Epithelial cell of prostate (primary cell): ENCODE measurements around the gene ADAR.
A peak's percentile ranks its signal among the peaks of the same experiment; 100 is the strongest.
"Not testable (repeated sequence)": the region's sequence is repeated elsewhere in the genome, so short reads cannot be mapped to it uniquely, and the experiment has no call there.

Source experiments
- DNase-seq: peaks from one replicate; pipeline ENCODE4 v3.0.0-alpha.2; 2011; ENCODE audit warnings: low read depth, low spot score
- H3K27ac ChIP-seq: fragments of 450-650 bp; 2 replicates; pipeline ENCODE4 v1.5.1; 2017; ENCODE audit warnings: mild to moderate bottlenecking

Gene ADAR, protein sequence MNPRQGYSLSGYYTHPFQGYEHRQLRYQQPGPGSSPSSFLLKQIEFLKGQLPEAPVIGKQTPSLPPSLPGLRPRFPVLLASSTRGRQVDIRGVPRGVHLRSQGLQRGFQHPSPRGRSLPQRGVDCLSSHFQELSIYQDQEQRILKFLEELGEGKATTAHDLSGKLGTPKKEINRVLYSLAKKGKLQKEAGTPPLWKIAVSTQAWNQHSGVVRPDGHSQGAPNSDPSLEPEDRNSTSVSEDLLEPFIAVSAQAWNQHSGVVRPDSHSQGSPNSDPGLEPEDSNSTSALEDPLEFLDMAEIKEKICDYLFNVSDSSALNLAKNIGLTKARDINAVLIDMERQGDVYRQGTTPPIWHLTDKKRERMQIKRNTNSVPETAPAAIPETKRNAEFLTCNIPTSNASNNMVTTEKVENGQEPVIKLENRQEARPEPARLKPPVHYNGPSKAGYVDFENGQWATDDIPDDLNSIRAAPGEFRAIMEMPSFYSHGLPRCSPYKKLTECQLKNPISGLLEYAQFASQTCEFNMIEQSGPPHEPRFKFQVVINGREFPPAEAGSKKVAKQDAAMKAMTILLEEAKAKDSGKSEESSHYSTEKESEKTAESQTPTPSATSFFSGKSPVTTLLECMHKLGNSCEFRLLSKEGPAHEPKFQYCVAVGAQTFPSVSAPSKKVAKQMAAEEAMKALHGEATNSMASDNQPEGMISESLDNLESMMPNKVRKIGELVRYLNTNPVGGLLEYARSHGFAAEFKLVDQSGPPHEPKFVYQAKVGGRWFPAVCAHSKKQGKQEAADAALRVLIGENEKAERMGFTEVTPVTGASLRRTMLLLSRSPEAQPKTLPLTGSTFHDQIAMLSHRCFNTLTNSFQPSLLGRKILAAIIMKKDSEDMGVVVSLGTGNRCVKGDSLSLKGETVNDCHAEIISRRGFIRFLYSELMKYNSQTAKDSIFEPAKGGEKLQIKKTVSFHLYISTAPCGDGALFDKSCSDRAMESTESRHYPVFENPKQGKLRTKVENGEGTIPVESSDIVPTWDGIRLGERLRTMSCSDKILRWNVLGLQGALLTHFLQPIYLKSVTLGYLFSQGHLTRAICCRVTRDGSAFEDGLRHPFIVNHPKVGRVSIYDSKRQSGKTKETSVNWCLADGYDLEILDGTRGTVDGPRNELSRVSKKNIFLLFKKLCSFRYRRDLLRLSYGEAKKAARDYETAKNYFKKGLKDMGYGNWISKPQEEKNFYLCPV

DNA sequence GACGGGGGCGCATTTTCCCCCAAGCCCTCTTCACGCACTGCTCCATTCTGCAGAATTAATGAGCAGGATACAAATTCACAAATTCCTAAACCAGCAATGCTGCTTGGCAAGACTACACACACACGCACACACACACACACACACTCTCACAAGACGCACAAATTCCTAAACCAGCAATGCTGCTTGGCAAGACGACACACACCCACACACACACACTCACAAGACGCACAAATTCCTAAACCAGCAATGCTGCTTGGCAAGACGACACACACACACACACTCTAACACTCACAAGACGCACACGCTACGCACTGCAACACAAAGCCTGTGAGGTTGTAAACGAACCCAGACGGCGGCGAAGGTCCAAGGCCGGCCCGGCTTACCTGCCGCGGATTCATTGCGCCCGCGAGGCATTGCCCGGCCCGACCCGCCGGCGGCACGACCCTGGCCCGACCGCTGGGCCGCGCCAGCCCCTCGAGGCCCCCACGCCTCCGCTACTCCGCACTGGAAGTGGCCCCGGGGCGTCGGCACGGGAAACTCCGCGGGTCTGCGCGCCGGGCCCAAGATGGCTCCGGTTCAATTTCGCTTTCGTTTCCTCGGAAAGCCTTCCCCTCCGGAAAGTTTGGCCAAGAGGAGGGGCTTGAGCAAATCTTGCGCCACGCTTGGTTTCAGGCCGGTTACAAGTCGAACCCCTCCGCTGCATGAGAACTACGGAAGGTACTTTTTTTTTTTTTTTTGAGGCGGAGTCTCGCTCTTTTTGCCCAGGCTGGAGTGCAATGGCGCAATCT, at the start of gene ADAR:
TSS of gene ADAR (minus strand) at position 578 of the 788 bp plus-strand sequence. CDS start at position 398, 180 bp downstream.
- peak within 1 kb of the TSS; percentile 86 for H3K27ac ChIP-seq
- DNase-seq: peak; percentile 94

DNA sequence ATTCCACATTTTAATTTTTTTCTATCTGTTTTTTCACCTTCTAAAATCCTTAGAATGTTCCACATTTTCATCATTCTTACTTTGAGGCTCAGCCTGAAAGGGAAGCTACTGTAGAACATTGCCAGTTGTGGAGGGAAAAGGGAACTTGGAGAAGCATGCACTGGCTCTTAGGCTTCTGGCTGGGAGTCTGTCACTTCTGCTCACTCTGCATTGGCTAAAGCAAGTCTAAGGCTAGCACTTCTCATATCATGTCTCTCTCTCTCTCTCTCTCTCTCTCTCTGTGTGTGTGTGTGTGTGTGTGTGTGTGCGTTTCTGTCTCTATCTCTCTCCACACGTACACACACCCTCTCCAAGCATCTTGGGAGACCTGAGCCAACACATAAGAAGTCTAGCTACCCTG, 49.6 kb upstream of the ADAR start:
- no peak overlapping the region for H3K27ac ChIP-seq
- no peak for DNase-seq

DNA sequence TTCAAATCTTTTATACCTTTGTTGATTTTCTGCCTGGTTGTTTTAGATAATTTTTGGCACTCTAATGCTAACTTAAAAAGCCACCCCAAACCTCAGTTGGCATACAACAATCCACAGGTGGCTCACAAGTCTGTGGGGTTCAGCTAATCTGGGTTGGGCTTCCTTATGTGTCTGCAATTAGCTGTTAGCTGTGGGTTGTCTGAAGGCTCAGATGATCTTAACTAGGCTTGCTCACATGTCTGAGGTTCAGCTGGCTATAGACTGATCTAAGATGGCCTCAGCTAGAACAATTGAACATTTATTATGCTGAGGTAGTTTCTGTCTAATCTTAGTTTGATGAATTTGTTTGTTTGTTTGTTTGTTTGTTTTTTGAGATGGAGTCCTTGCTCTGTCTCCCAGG, 44.9 kb upstream of the ADAR start:
- DNase-seq: no peak
- H3K27ac ChIP-seq: no peak overlapping the region

DNA sequence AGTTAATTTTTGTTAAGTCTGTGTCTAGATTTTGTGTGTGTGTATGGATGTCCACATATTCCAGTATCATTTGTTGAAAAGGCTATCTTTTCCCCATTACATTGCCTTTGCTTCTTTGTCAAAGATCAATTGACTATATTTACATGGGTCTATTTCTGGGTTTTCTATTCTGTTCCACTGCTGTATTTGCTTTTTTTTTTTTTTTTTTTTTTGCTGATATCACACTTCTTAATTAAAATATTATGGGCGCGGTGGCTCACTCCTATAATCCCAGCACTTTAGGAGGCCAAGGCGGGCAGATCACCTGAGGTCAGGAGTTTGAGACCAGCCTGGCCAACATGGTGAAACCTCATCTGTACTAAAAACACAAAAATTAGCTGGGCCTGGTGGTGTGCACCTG, 36.7 kb upstream of the ADAR start:
- DNase-seq, H3K27ac ChIP-seq: not testable (repeated sequence)

DNA sequence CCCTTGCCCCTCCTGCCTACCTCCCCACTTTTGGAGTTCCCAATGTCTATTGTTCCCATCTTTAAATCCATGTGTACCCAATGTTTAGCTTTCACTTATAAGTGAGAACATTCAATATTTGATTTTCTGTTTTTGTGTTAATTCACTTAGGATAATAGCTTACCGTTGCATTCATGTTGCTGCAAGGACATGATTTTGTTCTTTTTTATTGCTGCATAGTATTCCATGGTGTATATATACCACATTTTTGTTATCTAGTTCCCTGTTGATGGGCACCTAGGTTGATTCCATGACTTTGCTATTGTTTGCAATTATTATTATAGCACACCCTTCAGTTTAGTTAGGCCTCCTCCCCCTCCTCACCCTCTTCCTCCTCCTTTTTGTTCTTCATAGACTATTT, 33.5 kb upstream of the ADAR start:
- no peak for DNase-seq
- no peak overlapping the region for H3K27ac ChIP-seq

DNA sequence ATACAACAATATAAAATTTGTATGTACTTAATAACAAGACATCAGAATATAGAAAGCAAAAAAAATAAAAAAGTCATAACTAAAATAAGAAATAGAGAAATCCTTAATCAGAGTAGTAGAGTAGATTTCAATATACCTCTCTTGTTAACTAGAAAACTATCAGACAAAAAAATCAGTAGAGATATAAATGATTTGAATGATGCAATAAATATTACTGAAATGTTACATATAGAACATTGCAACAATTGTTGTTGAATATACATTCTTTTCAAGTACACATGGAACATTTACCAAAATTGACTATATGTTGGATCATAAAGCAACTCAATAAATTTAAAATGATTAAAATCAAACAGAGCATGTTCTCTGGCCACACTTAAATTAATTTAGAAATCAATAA, 31.9 kb upstream of the ADAR start:
- H3K27ac ChIP-seq: no peak overlapping the region
- DNase-seq: no peak

DNA sequence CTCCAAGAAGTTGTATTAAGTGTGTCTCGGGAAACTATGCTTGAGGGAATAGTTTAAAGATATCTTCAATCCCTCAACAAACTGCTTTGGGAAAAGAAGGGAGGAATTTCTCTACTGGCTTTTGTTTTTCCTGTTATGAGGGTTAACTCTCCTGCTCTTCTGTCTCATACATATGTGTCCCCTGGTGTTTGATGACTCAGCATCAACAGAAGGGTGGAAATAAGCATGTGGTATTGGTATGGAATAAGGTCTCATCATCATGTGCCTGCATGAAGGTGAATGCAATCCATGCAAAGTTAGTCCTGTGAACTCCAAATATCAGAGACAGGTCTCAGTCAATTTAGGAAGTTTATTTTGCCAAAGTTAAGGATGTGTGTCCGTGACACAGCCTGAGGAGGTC, 27.2 kb upstream of the ADAR start:
- no peak overlapping the region for H3K27ac ChIP-seq

DNA sequence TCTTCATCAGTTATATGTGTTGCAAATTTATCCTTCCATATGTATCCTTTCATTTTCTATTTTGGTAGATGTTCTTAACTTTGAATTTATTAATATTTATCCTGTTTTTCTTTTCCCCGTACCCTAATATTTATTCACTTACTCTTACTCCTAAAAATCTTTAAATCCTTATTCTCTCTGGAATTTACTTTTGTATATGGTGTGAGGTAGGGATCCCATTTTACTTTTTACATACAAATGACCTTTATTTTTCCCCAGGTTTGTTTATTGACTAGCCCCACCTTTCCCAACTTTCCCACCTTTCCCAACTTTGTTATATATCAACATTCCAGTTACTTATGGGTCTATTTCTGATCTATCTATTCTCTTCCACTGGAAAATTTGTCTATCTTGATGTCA, 21.7 kb upstream of the ADAR start:
- DNase-seq: no peak
- H3K27ac ChIP-seq: no peak overlapping the region

More for the DNA sequence above, 27.2 kb upstream of the ADAR start:
- no peak for DNase-seq

DNA sequence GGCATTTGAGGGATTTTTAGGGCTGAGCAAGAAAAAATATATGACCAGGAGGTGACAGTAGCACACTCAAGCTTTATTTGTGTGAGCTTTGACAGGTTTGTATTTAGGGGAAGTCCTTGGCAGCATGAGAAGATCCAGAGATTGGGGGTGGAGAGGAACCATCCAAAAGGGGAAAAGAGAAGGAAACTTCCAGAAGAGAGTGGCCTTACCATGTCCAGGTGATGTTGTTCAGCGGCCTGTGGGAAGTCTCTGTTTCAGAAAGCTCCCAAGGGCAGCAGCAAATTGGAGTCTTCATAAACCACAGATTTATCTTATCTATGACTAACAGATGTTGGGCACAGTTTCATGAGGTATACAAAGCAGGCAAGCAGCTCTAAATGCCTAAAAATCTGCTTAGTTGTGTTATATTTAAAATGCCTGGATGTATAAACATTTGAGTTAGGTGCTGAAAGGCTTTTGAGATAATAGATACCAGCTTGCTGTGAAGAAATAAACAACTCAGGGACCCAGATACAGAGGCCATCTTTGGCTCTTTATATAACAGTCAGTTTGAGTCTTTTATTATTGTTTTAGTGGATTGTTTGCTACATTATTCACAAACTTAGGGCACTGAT, 21.2 kb upstream of the ADAR start:
- DNase-seq: no peak
- H3K27ac ChIP-seq: no peak overlapping the region

DNA sequence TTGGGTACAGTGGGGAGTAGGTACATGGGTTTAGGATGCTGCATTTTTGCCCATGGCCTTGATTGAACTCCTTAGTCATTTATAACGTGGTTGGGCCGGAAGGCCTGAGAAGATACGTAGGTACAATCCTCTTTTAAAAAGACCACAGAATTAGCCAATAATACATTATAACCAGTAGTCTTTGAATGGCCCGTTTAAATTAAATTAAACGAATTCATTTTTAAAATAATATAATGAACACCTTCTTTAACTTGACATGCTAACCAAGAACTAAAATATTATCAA, 20.1 kb upstream of the ADAR start:
- no peak for DNase-seq
- peak overlapping the region; percentile 70 for H3K27ac ChIP-seq

DNA sequence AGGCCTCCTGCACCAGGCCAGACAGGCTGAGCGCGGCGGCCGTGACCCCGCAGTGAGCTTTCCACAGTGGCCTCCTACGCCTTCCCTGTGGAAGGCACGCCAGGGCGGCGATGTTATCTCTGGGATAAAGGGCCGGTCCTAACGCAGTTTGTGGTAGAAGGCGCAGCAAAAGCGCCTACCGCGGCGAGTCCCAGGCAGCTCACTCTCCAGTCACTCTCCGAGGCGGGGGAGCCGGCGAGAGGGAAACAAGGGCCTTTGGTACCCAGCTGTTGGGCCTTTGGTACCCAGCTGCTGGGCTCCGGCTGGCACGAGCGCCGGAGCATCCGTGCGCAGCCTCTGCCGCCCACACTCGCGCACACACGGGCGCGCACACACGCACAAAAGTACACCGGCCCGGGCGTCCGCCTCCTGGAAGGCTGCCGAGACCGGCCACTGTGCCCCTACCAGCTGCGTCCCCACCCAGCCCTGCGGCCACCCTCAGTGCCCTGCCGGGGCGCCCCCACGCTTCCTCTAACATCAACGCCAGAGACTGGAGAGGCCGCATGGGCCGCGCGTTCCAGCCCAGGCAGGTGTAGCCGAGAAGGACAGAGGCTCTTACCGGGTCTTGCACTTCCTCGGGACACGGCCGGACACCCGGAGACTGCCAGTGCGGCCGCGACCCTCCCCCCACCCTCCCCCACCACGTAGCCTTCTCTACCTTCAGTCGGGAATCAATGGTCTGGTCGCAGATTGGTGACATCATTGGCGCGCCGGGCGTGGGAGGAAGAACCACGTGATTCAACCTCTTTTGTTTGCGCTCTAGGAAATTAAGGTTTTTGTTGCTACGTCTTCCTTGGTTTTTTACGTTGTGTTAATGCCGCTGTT, 19.5 kb upstream of the ADAR start:
- DNase-seq: no peak
- peak overlapping the region; percentile 70 for H3K27ac ChIP-seq

DNA sequence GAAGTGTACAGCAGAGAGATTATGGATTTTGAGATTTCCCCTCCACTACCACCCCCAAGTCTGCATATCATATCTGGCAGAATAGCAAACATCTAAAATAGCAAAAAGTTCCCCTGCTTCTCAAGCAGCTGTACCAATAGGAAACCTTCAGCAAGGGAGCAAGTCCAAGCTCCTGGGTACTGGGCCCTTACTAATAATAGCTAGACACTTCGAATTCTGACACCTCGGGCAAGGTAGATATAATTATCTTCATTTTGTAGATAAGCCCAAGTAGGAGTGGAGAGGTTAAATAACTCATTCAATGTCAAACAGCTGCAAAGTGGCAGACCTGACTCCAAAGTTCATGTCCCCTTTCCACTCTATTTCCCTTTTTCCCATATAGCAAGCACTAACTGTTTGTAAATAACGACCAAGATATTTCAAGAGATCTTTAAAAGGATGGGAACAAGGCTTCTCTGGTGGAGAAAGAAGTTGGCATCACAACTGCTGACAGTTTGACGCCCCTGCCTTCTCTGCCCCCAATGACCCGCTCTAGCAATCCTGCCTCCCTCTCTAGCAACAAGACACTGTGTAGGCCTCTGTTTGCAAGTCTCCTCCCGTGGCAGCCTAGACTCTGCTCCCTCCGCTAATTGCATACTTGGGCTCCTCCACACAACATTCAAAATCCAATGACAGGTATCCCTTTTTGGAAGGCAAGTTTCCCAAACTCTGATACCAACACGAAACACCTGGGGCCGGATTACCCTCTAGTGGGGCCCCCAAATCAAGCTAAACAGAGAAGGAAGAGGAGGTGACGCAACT, 18.7 kb upstream of the ADAR start:
- DNase-seq: no peak
- H3K27ac ChIP-seq: peak overlapping the region; percentile 70

DNA sequence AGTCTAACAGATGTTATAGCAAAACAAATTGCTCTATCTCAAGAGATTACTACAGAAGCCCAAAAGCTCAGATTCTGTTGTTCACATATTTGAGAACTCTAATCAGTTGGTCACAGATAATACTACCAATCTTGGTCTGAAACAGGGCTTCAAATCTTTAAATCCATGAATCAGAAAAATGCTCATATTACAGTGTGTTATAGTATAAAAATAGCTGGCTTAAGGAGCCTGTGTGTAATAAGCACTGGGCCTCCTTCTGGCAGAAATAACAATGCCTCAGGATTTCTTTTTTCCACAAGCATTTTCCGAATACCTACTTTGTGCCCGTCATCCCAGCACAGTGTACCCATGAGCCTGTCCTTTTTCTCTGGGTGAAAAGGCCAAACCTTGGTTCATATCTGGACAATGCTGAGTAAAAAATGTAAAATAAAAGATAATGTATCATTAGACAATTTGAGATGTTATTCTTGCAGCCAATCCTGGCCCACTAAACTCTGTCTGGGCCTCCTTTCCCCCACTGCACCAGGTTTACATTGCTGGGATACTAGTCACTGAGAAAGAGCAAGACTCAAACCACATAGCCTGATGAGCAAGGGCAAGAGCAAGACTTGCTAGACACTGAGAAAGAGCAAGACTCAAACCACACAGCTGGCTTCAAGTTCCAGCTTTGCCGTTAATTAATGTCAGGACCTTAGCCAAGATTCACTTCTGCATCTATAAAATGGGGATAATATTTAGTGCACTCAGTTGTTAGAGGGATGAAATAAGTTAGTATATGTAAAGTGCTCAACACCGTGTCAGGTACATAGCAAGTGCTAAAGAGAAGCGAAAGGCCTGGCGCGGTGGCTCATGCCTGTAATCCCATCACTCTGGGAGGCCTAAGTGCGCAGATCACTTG, 17.0 kb upstream of the ADAR start:
- H3K27ac ChIP-seq: no peak overlapping the region
- DNase-seq: no peak

DNA sequence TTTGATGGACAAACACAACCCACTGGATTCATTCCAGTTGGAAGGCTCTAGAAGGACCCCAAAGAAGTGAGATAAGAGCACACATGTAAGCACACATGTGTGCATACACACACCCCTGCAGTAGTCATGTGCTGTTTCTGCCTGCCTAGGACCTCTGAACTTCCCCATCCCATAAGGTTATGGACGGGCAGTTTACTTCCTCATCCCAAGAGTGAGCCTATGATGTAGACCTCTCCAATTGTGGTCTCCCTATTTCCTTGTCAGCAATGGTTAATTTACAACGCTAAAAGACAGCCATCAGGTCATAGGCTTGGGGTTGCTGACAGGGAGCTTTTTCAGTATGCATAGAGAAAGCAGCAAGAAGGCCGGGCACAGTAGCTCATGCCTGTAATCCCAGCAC, 15.4 kb upstream of the ADAR start:
- peak overlapping the region; percentile 28 for H3K27ac ChIP-seq
- no peak for DNase-seq

DNA sequence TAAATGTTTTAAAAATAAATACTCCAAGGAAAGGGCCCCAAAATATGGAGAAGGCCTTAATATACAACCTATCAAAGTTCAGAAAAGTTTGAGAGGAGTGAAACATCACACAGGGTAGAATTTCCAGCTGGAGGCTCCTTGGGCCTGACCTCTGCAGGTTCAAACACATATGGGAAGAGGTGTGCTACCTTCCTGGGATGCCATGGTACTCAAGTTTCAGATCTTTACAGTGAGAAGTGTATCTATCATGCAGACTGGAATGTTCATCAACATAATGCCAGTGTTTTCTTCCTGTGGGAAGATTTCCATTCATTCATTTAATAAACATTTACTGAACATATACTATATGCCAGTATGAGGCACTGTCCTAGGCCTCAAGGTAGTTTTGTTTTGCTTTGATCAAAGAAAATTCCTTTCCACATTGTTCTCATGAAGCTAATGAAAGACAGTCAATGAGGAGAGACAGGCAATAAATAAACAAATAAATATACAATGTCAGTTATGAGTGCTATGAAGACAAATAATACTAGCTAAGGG, 14.6 kb upstream of the ADAR start:
- no peak for DNase-seq
- H3K27ac ChIP-seq: peak overlapping the region; percentile 28

DNA sequence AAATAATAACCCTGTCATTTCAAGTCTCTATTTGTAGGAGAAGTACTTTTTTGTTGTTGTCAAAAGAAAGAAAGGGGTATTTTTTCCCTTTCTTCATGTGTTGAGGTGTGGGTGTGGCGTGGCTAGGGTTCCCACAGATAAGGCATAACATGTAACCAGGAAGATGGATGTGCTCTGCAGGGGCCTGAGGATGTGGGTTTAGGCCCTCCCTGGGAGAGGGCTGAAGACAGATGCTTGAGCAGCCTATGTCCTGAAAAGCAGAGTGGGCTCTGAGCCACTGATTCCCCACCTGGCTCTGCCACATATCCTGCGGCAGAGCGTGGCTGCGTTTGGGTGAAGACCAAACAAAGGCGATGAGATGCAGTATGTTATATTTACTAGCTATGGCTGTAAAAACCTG, 13.9 kb upstream of the ADAR start:
- H3K27ac ChIP-seq: peak overlapping the region; percentile 28

DNA sequence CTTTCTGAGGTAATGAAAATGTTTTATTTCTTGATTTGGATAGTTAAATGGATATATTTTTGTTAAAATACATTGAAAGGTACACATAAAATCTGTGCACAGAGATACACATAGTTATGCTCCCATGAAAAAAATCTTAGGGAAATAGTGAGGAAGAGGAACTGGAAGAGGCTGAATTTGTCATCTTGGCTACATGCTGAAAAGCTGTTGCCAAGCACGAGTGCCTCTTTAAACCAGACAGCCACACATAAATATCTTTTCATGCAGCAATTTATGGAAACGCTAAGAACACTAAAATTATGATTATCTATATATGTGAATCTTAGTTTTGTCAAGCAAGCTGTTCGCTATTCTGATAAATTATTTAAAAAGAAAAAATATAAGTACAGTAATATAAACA, 12.8 kb upstream of the ADAR start:
- no peak for DNase-seq
- no peak overlapping the region for H3K27ac ChIP-seq

More for the DNA sequence above, 13.9 kb upstream of the ADAR start:
- no peak for DNase-seq
